ENCODE measurements around the gene TLE4.

DNA sequence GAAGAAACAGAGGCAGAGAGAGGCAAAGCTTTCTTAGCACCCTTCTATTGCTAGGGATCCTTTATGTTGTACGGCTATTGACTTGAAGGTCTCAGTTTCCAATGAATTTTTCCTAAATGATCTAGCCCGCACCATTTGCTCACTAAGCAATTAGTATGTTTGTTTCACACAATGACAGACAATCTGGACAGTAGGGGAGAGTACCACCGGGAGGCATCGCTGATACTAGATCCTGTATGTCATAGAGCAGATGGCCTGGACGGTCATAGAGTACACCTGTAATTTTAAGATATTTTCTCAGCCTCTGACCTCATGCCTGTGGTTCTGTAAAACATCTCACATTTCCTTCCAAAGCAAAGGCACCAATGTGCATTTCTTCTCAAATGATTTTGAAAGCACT, 194.3 kb downstream of the TLE4 start:
- TF ChIP-seq CTCF (conservative IDR thresholded peaks at IDR 0.05; ENCODE audit: low read length) (peak; percentile 29), EZH2phosphoT487 (IDR thresholded peaks at IDR 0.05; ENCODE audit: borderline replicate concordance) (no peak)

Measured in Loucy (cell line).